GM19035 (cell line): ENCODE results near the gene NFIB.

Experiments
- ATAC-seq: cut with Tn5 transposase; IDR thresholded peaks from one replicate; pipeline ENCODE4 v1.9.1; 2021; ENCODE audit not compliant: unreplicated experiment

NFIB gene

DNA sequence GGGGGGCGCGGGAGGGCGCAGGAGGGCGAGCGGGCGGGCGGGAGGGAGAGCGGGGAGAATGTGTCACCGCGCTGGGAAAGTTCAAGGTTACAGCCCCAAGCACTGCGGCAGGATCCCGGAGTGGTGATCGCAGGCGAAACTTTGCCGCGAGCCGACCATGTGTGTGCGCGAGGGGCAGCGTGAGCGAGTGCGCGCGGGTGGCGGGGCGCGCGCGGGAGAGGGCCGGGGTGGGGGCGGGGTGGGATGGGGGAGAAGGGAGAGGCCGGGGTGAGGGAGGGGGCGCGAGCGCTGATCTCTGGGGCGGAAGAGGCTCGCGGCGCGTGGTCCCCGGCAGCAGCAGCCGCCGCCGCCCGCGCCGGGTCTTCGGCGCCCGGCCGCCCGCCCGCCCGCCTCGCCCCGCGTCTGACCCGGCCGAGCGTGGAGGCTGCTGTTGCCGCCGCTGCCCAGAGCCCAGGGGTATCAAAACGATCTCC lies at the start of gene NFIB:
Gene NFIB (minus strand): TSS at position 191 of the 473 bp plus-strand sequence. CDS start 630 bp downstream, outside the sequence.
- ATAC-seq = no peak

GRCh38 chr9:14362175-14362574 lies 48.2 kb upstream of the NFIB start:
- no peak for ATAC-seq

- ATAC-seq = no peak
Observed at GRCh38 chr9:14361074-14361473, 47.1 kb upstream of the NFIB start.

- no peak for ATAC-seq
Observed at GRCh38 chr9:14358523-14358922, 44.6 kb upstream of the NFIB start.

DNA sequence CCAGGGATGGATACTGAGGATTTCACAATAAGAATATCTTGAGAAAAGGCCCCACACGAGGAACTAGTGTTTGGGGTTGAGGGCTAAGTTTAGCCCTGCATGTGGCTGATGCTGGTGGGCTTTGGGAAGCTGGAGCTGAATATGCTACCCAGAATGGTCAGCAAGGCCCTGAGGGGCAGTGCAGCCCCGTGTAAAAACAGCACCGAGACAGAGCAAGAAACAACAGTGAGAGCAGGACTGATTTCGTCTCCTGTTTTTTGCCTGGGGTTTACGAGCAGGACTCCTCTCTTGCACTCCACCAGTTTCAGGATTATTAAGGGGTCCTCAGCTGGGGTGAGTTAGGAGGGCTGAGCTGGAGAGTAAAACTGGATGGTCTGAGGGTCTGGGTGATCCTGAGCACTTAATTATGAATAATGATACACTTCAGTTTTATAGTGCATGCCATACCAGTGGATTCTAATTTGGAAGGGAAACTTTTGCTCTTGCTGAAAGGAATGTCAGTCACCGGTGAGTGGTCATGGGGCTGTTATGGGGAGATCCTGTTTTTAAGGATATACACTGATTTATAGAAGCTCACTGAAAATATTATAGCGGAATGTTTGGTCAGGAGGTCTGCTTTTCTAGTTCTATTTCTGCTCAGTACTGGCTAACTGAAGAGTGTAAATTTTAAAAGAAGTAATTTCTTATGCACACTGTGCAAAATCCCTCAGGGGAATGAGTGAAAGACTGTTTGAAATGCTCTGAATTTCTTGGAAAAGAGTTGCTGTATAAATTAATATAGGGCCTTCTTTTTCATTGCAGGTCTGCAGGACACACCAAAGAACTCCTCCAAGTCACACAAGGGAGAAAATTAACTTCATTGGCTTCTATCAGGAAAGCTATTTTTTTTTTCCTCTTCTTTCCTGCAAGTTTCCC lies 42.7 kb upstream of the NFIB start:
- ATAC-seq = no peak

GRCh38 chr9:14354201-14354600 lies 40.3 kb upstream of the NFIB start:
- no peak for ATAC-seq

- ATAC-seq = peak; percentile 83
Observed at GRCh38 chr9:14353222-14354056, 39.5 kb upstream of the NFIB start.

DNA sequence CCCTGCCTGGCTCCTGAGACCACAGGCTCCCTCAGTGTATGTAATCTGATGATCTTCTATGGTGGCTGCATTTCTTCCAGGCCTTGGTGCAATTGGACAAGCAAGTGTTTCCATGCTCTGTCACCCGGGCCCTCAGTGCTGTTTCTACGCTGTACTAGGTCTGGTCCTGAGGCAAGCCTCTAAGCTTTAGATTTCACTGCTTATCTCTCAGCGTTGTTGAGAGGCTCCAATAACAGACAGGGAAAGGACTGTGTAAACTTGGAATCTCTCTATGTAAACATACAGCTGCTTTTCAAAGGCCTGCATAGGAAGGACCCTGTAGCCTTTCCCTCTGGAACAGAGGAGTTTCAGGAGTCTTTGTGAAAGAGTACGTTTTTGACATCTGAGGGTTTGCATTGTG lies 38.6 kb upstream of the NFIB start:
- ATAC-seq = no peak

- no peak for ATAC-seq
Observed at GRCh38 chr9:14351221-14351836, 37.4 kb upstream of the NFIB start.

DNA sequence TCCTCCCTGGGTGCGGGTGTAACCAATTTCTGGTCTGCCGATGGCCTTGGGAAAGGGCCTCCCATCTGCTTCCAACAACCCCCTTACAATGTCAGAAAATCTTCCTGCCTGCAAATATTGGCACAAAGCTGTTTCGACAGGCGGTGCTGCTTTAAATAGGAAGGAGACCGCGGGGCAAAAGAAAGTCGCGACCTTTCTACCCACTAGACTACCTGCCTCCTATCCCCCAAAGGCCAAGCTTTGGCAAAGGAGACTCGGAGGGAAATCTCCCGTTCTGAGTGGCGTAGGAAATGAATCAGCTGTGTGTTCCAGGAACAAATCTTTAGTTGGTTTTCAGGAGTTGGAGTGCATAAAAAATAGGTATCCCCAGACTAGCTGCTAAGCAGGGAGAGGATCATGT lies 36.8 kb upstream of the NFIB start:
- no peak for ATAC-seq

DNA sequence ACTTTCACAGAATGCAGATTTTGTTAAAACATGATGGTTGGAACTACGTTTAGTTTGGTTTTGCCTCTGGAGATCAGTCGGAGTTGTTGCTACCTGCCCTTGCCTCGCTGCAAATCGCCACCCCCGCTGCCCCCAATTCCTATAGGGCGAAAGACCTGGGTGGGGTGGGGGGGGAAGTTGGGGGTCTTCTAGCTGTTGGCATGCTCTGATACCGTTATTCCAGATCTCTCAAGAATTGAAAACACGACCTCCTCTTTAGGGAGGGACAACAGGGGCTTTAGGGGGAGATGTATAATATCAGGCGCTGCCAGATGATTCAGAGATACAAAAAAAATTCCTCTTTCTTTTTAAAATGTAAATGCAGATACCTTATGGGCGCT lies 36.4 kb upstream of the NFIB start:
- no peak for ATAC-seq

DNA sequence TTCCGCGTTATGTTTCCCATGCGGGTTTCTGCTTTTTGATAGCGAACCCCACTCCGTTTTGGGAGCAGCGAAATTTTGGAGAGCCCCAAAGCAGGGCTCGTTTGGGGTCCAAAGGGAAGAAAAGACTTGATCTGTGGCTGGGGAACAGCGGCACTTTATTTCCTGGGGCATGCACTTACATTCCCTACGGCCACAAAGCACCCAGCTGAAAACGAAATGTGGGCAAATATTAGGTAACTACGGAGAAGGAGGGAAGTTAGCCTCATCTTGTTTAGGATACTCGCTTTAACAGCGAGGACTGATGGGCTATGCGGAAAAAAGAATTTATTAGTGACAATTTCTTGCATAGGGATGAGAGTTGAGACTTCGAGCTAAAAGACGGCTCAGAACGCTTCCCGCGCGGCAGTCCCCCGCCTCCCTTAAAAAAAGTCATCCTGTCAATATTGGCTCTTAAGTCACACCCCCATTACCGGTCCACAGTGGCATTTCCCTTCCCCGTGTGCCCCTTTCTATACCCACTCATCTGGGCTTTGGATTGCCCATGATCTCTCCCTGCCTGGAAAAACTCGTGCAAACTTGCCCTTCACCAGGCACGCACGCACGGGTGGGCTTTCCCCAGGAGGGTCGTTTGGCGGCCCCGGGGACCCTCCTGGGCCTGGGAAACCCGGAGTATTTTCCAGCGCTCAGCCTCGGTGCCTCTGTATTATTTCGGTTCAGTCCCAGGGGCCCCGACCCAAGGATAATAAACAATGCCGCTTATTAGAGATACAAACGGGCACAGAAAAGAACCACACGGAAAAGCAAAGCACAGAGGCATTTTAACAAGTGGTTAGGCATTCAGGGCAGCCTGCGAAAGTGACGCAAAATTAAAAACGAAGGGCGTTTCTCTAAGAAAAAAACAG lies 35.8 kb upstream of the NFIB start:
- no peak for ATAC-seq

DNA sequence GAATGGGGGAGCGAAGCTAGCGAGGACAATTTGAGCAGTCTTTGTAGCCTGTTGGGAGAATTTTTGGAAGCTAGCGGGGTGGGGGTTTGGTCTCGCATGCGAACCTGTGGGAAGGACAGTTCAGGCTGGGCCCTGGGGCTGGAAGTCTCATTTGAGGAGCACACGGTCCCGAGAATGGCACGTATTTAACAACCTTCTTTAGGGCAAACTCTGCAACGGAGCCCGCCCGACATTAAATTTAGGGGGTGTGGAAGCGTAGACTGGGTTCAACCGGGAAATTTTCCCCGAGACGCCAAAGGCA lies 35.2 kb upstream of the NFIB start:
- no peak for ATAC-seq

DNA sequence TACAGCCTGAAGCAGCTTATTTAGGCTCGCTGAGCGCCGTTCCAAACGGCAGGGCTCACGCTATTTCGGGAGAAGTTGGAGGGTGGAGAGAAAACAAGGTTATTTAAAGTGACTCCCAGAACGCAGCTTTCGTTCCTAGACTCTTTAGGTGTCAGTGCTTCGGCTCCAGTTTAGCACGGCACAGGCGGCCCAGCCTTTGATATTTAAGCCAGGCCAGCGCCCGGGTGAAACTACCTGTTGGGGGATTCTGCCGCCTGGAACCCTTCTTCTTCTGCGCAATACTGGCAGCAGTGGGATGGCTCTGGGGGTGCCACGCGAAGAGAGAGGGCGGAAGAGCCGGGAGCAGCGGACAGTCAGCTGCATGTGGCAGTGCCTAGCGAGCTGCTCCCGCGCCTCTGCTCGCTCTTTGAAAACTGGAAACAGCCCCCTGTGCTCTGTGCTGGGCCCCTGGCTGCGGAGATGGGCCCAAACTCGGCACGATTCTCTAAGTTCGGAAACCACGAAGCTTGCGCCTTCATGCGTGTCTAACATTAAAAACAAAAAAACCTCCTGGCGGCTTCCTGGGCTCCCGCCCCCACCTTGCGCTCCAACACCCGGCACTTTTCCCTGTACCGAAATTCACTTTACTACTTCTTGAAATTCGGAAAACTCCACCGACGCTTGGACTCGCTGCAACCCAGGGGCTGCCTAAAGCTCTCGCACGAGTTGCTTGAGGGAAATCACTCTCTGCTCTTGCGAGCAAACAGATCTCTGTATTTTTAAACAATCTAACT lies 34.6 kb upstream of the NFIB start:
- ATAC-seq = no peak

DNA sequence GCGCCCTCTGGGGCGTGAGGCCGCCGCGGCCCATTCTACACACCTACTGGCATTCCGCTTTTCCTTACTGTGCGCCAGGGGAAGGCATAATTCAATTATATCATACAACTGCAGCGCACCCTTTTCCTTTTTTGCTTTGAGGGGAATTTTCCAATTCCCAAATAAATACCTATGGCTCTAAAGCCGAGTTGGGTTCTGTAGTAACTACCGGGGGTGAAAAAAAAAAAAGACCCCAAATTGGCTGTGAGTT lies 34.1 kb upstream of the NFIB start:
- no peak for ATAC-seq

- no peak for ATAC-seq
Observed at GRCh38 chr9:14347406-14348122, 33.6 kb upstream of the NFIB start.

- ATAC-seq = no peak
Observed at GRCh38 chr9:14346811-14347405, 33.0 kb upstream of the NFIB start.

DNA sequence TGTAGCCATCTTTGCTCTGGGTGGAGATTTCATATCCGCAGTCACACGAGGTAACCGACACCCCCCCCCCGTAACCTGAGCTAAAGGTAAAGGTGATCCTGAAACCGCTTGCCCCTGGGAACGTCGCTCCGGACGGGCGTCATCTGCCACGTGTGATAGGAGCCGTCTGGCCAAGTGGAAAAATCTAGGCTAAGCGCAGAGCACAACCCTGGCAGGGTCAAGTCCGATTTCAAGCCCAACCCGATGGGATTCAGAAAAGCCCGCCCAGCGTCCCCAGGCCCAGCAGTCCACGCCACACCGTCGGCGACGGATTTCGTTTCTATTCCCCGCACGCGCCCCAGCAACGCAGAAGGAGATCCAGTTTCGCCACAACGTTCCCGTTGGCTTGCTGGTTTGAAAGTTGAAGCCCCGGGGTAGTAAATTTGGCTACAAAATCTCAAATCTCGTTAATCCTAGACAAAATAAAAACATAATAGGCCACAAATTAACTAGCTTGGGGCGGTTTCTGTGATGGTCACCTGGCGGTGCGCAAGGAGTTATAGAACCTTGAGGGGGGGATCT lies 32.4 kb upstream of the NFIB start:
- ATAC-seq = no peak
